ENCODE results near the gene REPIN1.

GRCh38 chr7:150334108-150334507, 34.5 kb upstream of the REPIN1 start:
- TF ChIP-seq CTCF (IDR thresholded peaks at IDR 0.05; ENCODE audit: poor library complexity) (no peak), EZH2phosphoT487 (IDR thresholded peaks at IDR 0.05; ENCODE audit: low read depth, severe bottlenecking, unreplicated experiment) (no peak), EZH2 (IDR thresholded peaks at IDR 0.05; ENCODE audit: borderline replicate concordance) (no peak)
